K562 (cell line): ENCODE data around the gene SEPHS2. TPM values are rescaled to one million over a fixed set of nuclear protein-coding genes. Genes with fewer than 3 reads are reported as not detected.

Experiments
- ATF6 ChIP-seq: sonication (generic); formaldehyde crosslinking; IDR thresholded peaks from 2 replicates; pipeline ENCODE4 v1.4.0; 2020; ENCODE audit warnings: mild to moderate bottlenecking, missing genetic modification reagents
- BHLHE40 ChIP-seq: IDR thresholded peaks from 2 replicates; pipeline ENCODE4 v1.6.1; 2011; ENCODE audit warnings: low read length, improper control_type of control experiment
- CEBPG ChIP-seq, 3 experiments: fragments of 200-800 bp in 1 of 3; sonication (Bioruptor generic) in 1 of 3; sonication (generic) in 1 of 3; formaldehyde crosslinking in 1 of 3; IDR thresholded peaks in 2 of 3; conservative IDR thresholded peaks in 1 of 3; 2 replicates each; pipeline versions ENCODE4 v1.6.1 to v1.8.0; 2016 to 2022; ENCODE audit warnings: missing compliant biosample characterization in 2 of 3, missing genetic modification characterization in 2 of 3, mild to moderate bottlenecking in 1 of 3, missing genetic modification reagents in 1 of 3
- EP400 ChIP-seq: fragments of 450-650 bp; IDR thresholded peaks from 2 replicates; pipeline ENCODE4 v1.6.1; 2017; ENCODE audit warnings: antibody characterized with exemption, mild to moderate bottlenecking, moderate library complexity
- EWSR1 ChIP-seq: fragments of 450-650 bp; IDR thresholded peaks from 2 replicates; pipeline ENCODE4 v1.6.1; 2018; ENCODE audit warnings: borderline replicate concordance, mild to moderate bottlenecking, low read depth, moderate library complexity; ENCODE audit not compliant: partially characterized antibody
- FOXK2 ChIP-seq, 2 experiments: fragments of 450-650 bp; IDR thresholded peaks in 1 of 2; conservative IDR thresholded peaks in 1 of 2; 2 replicates each; pipeline ENCODE4 v1.6.1; 2016; ENCODE audit warnings: low read depth in 2 of 2, mild to moderate bottlenecking in 1 of 2
- HMG20A ChIP-seq: fragments of 450-650 bp; formaldehyde crosslinking; conservative IDR thresholded peaks from 2 replicates; pipeline ENCODE4 v1.4.0; 2020; ENCODE audit warnings: mild to moderate bottlenecking, mixed read lengths
- LEF1 ChIP-seq: fragments of 450-650 bp; IDR thresholded peaks from 2 replicates; pipeline ENCODE4 v1.6.1; 2016; ENCODE audit warnings: mild to moderate bottlenecking
- MECOM ChIP-seq: fragments of 250-450 bp; sonication (Bioruptor Pico); IDR thresholded peaks from 2 replicates; pipeline ENCODE4 v1.8.0; 2022; ENCODE audit warnings: inconsistent platforms
- MEIS2 ChIP-seq: fragments of 450-650 bp; IDR thresholded peaks from 2 replicates; pipeline ENCODE4 v1.6.1; 2014; ENCODE audit warnings: mild to moderate bottlenecking; ENCODE audit not compliant: partially characterized antibody
- MNT ChIP-seq, 2 experiments: fragments of 450-650 bp; conservative IDR thresholded peaks; 2 replicates each; pipeline ENCODE4 v1.6.1; 2017; ENCODE audit warnings: mild to moderate bottlenecking in 2 of 2, moderate library complexity in 2 of 2
- NCOA4 ChIP-seq: fragments of 450-650 bp; IDR thresholded peaks from 2 replicates; pipeline ENCODE4 v1.6.1; 2018; ENCODE audit warnings: mild to moderate bottlenecking; ENCODE audit not compliant: partially characterized antibody
- NFIC ChIP-seq: fragments of 450-650 bp; IDR thresholded peaks from 2 replicates; pipeline ENCODE4 v1.6.1; 2017; ENCODE audit warnings: mild to moderate bottlenecking, inconsistent platforms
- POLR3A ChIP-seq: IDR thresholded peaks from 2 replicates; pipeline ENCODE4 v1.6.1; 2011; ENCODE audit warnings: borderline replicate concordance, mild to moderate bottlenecking, moderate library complexity; ENCODE audit not compliant: insufficient read length, insufficient read depth; ENCODE audit errors: extremely low read depth
- SP2 ChIP-seq: IDR thresholded peaks from 2 replicates; pipeline ENCODE4 v1.6.1; 2011; ENCODE audit warnings: mild to moderate bottlenecking, low read depth, low read length, moderate library complexity; ENCODE audit not compliant: poor library complexity, severe bottlenecking; ENCODE audit errors: extremely low read depth
- TSC22D4 ChIP-seq: fragments of 450-650 bp; IDR thresholded peaks from 2 replicates; pipeline ENCODE4 v1.6.1; 2016; ENCODE audit warnings: missing genetic modification characterization, missing biosample characterization, control low read depth
- ZKSCAN1 ChIP-seq: fragments of 150-350 bp; IDR thresholded peaks from 2 replicates; pipeline ENCODE4 v1.6.1; 2016; ENCODE audit warnings: low read depth, low read length
- ZNF174 ChIP-seq: fragments of 250-450 bp; sonication (Bioruptor Pico); IDR thresholded peaks from 2 replicates; pipeline ENCODE4 v1.4.0; 2020; ENCODE audit warnings: mild to moderate bottlenecking
- ZNF253 ChIP-seq: fragments of 250-450 bp; sonication (Bioruptor Pico); conservative IDR thresholded peaks from 2 replicates; pipeline ENCODE4 v1.6.1; 2021; ENCODE audit warnings: mild to moderate bottlenecking
- ZNF668 ChIP-seq: fragments of 250-450 bp; sonication (Bioruptor Pico); IDR thresholded peaks from 2 replicates; pipeline ENCODE4 v1.8.0; 2022; ENCODE audit warnings: mild to moderate bottlenecking, inconsistent platforms
- ZNF699 ChIP-seq: fragments of 250-450 bp; sonication (Bioruptor Pico); IDR thresholded peaks from 2 replicates; pipeline ENCODE4 v1.8.0; 2021; ENCODE audit warnings: mild to moderate bottlenecking, moderate library complexity; ENCODE audit not compliant: insufficient replicate concordance
- polyA plus RNA-seq, 8 experiments: library from polyadenylated mRNA; depleted of rRNA in 4 of 8; stranded (reverse) in 5 of 8; unstranded in 3 of 8; fragments of >200 nt; fragmentation: Nextera tagmentation in 2 of 8; fragmentation: Illumina TruSeq in 1 of 8; extraction: Ambion mirVana in 2 of 8; extraction: Trizol in 1 of 8; gene quantifications; 2 replicates each; pipeline versions ENCODE4 v1.2.1 to v1.2.3, GENCODE V29; 2011 to 2014; ENCODE audit warnings: inconsistent platforms in 1 of 8, missing spikeins in 1 of 8
- total RNA-seq, 7 experiments: library from RNA; depleted of rRNA in 6 of 7; stranded (reverse); fragments of >200 nt in 6 of 7; fragmentation: Illumina TruSeq in 2 of 7; extraction: Trizol in 2 of 7; gene quantifications; 2 replicates each; pipeline versions ENCODE4 v1.2.1 to v1.2.3, GENCODE V29; 2011 to 2021; ENCODE audit warnings: low replicate concordance in 1 of 7
- TF ChIP-seq, protein P1 (sequence below): fragments of 450-650 bp; formaldehyde crosslinking; IDR thresholded peaks from 2 replicates; pipeline ENCODE4 v1.4.0; 2020; ENCODE audit warnings: mild to moderate bottlenecking
- TF ChIP-seq, protein P2 (sequence below): fragments of 450-650 bp; IDR thresholded peaks from 2 replicates; pipeline ENCODE4 v1.6.1; 2017; ENCODE audit warnings: mild to moderate bottlenecking, moderate library complexity

SEPHS2 gene
- total and polyA plus RNA-seq, 9 of the 15 experiments (the other 6 are each of a cell fraction or from before 2014, with no cell fraction given) = 20.9 to 90.6 (median 43.4) TPM

DNA sequence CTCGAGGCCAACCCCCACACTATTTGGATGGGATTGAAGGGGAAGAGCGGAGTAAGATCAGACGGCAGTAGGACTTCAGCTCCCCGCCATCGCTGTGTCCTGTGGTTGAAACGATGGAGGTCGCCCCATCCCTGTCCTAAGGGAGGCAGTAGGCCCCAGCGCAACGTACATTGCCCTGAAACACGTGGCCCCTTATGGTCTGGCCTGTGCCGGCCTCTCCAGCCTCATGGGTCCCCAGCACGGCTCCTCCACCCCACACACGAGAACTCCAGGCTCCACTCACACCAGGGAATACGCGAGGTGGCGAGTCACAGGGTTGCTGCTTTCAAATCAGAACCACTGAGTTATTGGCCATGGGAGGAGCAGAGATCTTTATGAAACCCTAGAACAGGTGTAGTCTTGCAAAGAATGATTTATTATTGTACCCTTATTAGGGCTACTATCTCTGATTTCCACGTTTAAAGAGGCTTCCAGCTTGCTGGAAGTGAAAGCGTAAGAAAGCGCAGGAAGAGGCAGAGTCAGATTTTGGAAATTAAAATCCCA is 15.2 kb downstream of the SEPHS2 start (continued):
- TF ChIP-seq SP2 = no peak
- TF ChIP-seq ATF6 = no peak
- no peak for TF ChIP-seq NCOA4
- peak; percentile 22; the same call in 1 of the 2 replicates for TF ChIP-seq ZNF668
- TF ChIP-seq ZNF174 (CRISPR knock-in tag) = no peak
- TF ChIP-seq ZNF699 (CRISPR knock-in tag) = no peak
- TF ChIP-seq ZKSCAN1 = no peak; the same call in 1 of the 2 replicates
- no peak for TF ChIP-seq EWSR1
- TF ChIP-seq, protein P1, sequence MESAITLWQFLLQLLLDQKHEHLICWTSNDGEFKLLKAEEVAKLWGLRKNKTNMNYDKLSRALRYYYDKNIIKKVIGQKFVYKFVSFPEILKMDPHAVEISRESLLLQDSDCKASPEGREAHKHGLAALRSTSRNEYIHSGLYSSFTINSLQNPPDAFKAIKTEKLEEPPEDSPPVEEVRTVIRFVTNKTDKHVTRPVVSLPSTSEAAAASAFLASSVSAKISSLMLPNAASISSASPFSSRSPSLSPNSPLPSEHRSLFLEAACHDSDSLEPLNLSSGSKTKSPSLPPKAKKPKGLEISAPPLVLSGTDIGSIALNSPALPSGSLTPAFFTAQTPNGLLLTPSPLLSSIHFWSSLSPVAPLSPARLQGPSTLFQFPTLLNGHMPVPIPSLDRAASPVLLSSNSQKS (CRISPR knock-in tag) = no peak
- TF ChIP-seq ZNF253 = no peak
- TF ChIP-seq MNT (conservative IDR thresholded peaks at IDR 0.05) = peak in 1 of 2 experiments; percentile 1; a peak in 2 of 4 replicates
- TF ChIP-seq NFIC = no peak
- peak; percentile 1 for TF ChIP-seq MEIS2
- no peak for TF ChIP-seq BHLHE40
- TF ChIP-seq FOXK2 (conservative IDR thresholded peaks at IDR 0.05 in 1 of 2, IDR thresholded peaks at IDR 0.05 in 1 of 2; ENCODE audit: low read depth in 2 of 2) = no peak
- TF ChIP-seq, protein P2, sequence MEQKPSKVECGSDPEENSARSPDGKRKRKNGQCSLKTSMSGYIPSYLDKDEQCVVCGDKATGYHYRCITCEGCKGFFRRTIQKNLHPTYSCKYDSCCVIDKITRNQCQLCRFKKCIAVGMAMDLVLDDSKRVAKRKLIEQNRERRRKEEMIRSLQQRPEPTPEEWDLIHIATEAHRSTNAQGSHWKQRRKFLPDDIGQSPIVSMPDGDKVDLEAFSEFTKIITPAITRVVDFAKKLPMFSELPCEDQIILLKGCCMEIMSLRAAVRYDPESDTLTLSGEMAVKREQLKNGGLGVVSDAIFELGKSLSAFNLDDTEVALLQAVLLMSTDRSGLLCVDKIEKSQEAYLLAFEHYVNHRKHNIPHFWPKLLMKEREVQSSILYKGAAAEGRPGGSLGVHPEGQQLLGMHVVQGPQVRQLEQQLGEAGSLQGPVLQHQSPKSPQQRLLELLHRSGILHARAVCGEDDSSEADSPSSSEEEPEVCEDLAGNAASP = no peak
- peak; percentile 70 for TF ChIP-seq EP400
- peak; percentile 63; the same call in 1 of the 2 replicates for TF ChIP-seq MECOM
- no peak for TF ChIP-seq POLR3A
- TF ChIP-seq HMG20A (CRISPR knock-in tag) = no peak
- TF ChIP-seq LEF1 = 0 out of 2 replicates have a peak, but pooled peaks have one; percentile 15
- no peak for TF ChIP-seq TSC22D4 (tag)
- TF ChIP-seq CEBPG (CRISPR knock-in tag; IDR thresholded peaks at IDR 0.05) = no peak
- TF ChIP-seq CEBPG (tag; conservative IDR thresholded peaks at IDR 0.05 in 1 of 2, IDR thresholded peaks at IDR 0.05 in 1 of 2) = no peak
